Measurements from ENCODE around the gene PCDHA12.
"Not testable (repeated sequence)": the region's sequence is repeated elsewhere in the genome, so short reads cannot be mapped to it uniquely, and the experiment has no call there.

- not testable (repeated sequence) for TF ChIP-seq CTCF (IDR thresholded peaks at IDR 0.05; ENCODE audit: insufficient read depth, low read depth, low read length); EZH2 (IDR thresholded peaks at IDR 0.05; ENCODE audit: insufficient read depth, low read length)
Measured at GRCh38 chr5:140834439-140835008, 40.6 kb upstream of the PCDHA12 start.
